Loucy (cell line): Measurements from ENCODE around the gene SLC6A11.

Experiments used
- EZH2phosphoT487 ChIP-seq: fragments of 200-600 bp; IDR thresholded peaks from 2 replicates; pipeline ENCODE4 v1.6.1; 2018; ENCODE audit warnings: antibody characterized with exemption, mild to moderate bottlenecking, moderate library complexity, borderline replicate concordance
- TF ChIP-seq, protein P1 (sequence below): fragments of 200-600 bp; sonication (generic); conservative IDR thresholded peaks from 2 replicates; pipeline ENCODE4 v1.5.1; 2014; ENCODE audit warnings: mild to moderate bottlenecking, antibody characterized with exemption, low read length

DNA sequence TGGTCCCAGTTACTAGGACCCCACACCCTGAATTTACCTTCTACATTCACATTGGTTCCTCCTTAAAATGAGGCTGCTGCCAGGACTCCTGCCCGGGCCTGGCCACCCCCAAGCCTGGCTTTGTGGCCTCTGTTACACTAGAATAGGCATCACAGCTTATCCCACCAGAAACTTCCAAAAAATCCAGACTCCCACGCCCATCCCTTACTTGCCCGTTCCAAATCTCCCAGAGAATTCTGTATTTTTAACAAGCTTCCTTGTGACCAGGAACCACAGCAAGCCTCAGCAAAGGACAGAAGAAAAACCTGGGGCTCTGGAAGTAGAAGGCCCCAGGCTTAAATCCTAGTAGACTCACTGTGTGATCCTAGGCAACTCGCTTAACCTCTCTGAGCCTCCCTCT, 140.5 kb downstream of the SLC6A11 start:
- TF ChIP-seq, protein P1, sequence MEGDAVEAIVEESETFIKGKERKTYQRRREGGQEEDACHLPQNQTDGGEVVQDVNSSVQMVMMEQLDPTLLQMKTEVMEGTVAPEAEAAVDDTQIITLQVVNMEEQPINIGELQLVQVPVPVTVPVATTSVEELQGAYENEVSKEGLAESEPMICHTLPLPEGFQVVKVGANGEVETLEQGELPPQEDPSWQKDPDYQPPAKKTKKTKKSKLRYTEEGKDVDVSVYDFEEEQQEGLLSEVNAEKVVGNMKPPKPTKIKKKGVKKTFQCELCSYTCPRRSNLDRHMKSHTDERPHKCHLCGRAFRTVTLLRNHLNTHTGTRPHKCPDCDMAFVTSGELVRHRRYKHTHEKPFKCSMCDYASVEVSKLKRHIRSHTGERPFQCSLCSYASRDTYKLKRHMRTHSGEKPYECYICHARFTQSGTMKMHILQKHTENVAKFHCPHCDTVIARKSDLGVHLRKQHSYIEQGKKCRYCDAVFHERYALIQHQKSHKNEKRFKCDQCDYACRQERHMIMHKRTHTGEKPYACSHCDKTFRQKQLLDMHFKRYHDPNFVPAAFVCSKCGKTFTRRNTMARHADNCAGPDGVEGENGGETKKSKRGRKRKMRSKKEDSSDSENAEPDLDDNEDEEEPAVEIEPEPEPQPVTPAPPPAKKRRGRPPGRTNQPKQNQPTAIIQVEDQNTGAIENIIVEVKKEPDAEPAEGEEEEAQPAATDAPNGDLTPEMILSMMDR, result no peak
- TF ChIP-seq EZH2phosphoT487, result no peak
